Bronchial epithelial cell (primary cell): Measurements from ENCODE around the gene ANKRD44. TPM values are rescaled to one million over a fixed set of nuclear protein-coding genes. Genes with fewer than 3 reads are reported as not detected.

Experiments
- DNase-seq: peaks from one replicate; pipeline ENCODE4 v3.0.0-alpha.2; 2010; ENCODE audit warnings: low read depth
- FAIRE-seq: peaks from 2 replicates; lab custom pipeline; 2011; peaks lifted over from hg19 to GRCh38; lab: Jason Lieb, UNC
- H3K27me3 ChIP-seq: 2 replicates; pipeline ENCODE4 v1.5.1; 2011; ENCODE audit warnings: low read length; ENCODE audit not compliant: control insufficient read depth, insufficient read depth
- H3K36me3 ChIP-seq: 2 replicates; pipeline ENCODE4 v1.5.1; 2011; ENCODE audit warnings: low read length; ENCODE audit not compliant: control insufficient read depth, insufficient read depth
- H3K4me3 ChIP-seq: 2 replicates; pipeline ENCODE4 v1.5.1; 2011; ENCODE audit warnings: mild to moderate bottlenecking, low read depth, low read length, control low read depth
- CTCF ChIP-seq: IDR thresholded peaks from 2 replicates; pipeline ENCODE4 v1.5.1; 2011; ENCODE audit warnings: mild to moderate bottlenecking, moderate library complexity, low read length, control low read depth, inconsistent platforms; ENCODE audit not compliant: insufficient read depth, severe bottlenecking
- total RNA-seq: library from RNA; depleted of rRNA; stranded (reverse); fragments of >200 nt; gene quantifications from 2 replicates; pipeline ENCODE4 v1.2.1, GENCODE V29; 2014

Gene ANKRD44
- total RNA-seq, 1 donor from 2014 or later, result 0.26 TPM

- H3K36me3 ChIP-seq, result no peaks in the 10 kb centered on the region
- no peak for DNase-seq
- FAIRE-seq, result no peak
- no peak for TF ChIP-seq CTCF
- no peak overlapping the region for H3K4me3 ChIP-seq
- H3K27me3 ChIP-seq, result no peaks in the 10 kb centered on the region
These were observed 59.4 kb downstream of the ANKRD44 start for GRCh38 chr2:197251163-197251562.

GRCh38 chr2:197250084-197250397, 60.5 kb downstream of the ANKRD44 start:
- H3K4me3 ChIP-seq, result no peak overlapping the region
- FAIRE-seq (no peak), DNase-seq (no peak)
- H3K36me3 ChIP-seq, result no peaks in the 10 kb centered on the region
- H3K27me3 ChIP-seq, result no peaks in the 10 kb centered on the region
- TF ChIP-seq CTCF, result no peak

- no peak for DNase-seq
- no peak overlapping the region for H3K4me3 ChIP-seq
- no peaks in the 10 kb centered on the region for H3K36me3 ChIP-seq
- TF ChIP-seq CTCF, result no peak
- FAIRE-seq, result no peak
- H3K27me3 ChIP-seq, result no peaks in the 10 kb centered on the region
These were observed 61.0 kb downstream of the ANKRD44 start for GRCh38 chr2:197249381-197250083.

- no peaks in the 10 kb centered on the region for H3K27me3 ChIP-seq
- FAIRE-seq (no peak), DNase-seq (no peak)
- no peak overlapping the region for H3K4me3 ChIP-seq
- no peak for TF ChIP-seq CTCF
- H3K36me3 ChIP-seq, result no peaks in the 10 kb centered on the region
These were observed 62.0 kb downstream of the ANKRD44 start for GRCh38 chr2:197248623-197249022.

GRCh38 chr2:197248001-197248401, 62.6 kb downstream of the ANKRD44 start:
- no peak for FAIRE-seq

More at GRCh38 chr2:197248001-197248401, 62.6 kb downstream of the ANKRD44 start:
- no peaks in the 10 kb centered on the region for H3K36me3 ChIP-seq
- no peak for DNase-seq
- no peak for TF ChIP-seq CTCF
- no peak overlapping the region for H3K4me3 ChIP-seq
- H3K27me3 ChIP-seq, result no peaks in the 10 kb centered on the region
